ENCODE measurements around the gene RRAGC.

GRCh38 chr1:38858833-38859560 lies 575 bp downstream of the RRAGC start:
- TF ChIP-seq PTBP1 (IDR thresholded peaks at IDR 0.05; ENCODE audit: low read depth, low read length) (no peak), BRD4 (IDR thresholded peaks at IDR 0.05) (no peak), CTCF (IDR thresholded peaks at IDR 0.05 in 2 of 3, conservative IDR thresholded peaks at IDR 0.05 in 1 of 3; ENCODE audit: insufficient read depth in 2 of 3, low read depth in 1 of 3, low read length in 3 of 3) (no peak), MNT (conservative IDR thresholded peaks at IDR 0.05) (peak in 1 of 2 experiments; percentile 11; a peak in 1 of 4 replicates), TEAD1 (CRISPR knock-in tag; IDR thresholded peaks at IDR 0.05) (no peak), SMAD3 (CRISPR knock-in tag; conservative IDR thresholded peaks at IDR 0.05) (no peak), TFAP4 (CRISPR knock-in tag; IDR thresholded peaks at IDR 0.05; ENCODE audit: borderline replicate concordance) (peak; percentile 55; the same call in 1 of the 2 replicates), TEAD4 (IDR thresholded peaks at IDR 0.05; ENCODE audit: low read length) (no peak), TEAD4 (CRISPR knock-in tag; IDR thresholded peaks at IDR 0.05; ENCODE audit: borderline replicate concordance) (no peak), PRDM10 (IDR thresholded peaks at IDR 0.05; ENCODE audit: partially characterized antibody) (no peak), MAX (CRISPR knock-in tag; IDR thresholded peaks at IDR 0.05) (no peak), E4F1 (CRISPR knock-in tag; IDR thresholded peaks at IDR 0.05; ENCODE audit: borderline replicate concordance) (no peak), SOX6 (IDR thresholded peaks at IDR 0.05) (no peak), TCF7L2 (IDR thresholded peaks at IDR 0.05; ENCODE audit: low read depth, low read length) (no peak)
